ENCODE results near the gene CST2. TPM values are rescaled to one million over a fixed set of nuclear protein-coding genes. Genes with fewer than 3 reads are reported as not detected.

Gene CST2, protein sequence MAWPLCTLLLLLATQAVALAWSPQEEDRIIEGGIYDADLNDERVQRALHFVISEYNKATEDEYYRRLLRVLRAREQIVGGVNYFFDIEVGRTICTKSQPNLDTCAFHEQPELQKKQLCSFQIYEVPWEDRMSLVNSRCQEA
- not detected in 2 replicates for total RNA-seq

- Histone ChIP-seq H3K4me1 (ENCODE audit: insufficient read depth, low read length) (no peaks in the 10 kb centered on the region), H3K27me3 (ENCODE audit: insufficient read depth, low read length) (no peaks in the 10 kb centered on the region), H3K79me2 (ENCODE audit: insufficient read depth, low read length) (no peaks in the 10 kb centered on the region), H3K4me3 (ENCODE audit: insufficient read depth, low read length) (no peak within 1 kb of the TSS), H3K36me3 (ENCODE audit: insufficient read depth, low read length) (no peaks in the 10 kb centered on the region), H4K20me1 (ENCODE audit: insufficient read depth, low read length) (no peaks in the 10 kb centered on the region), H2AFZ (ENCODE audit: low read length) (no peak within 1 kb of the TSS), H3K27ac (ENCODE audit: low read depth, low read length) (no peak within 1 kb of the TSS), H3K4me2 (ENCODE audit: insufficient read depth, low read length) (no peak within 1 kb of the TSS), H3K9me3 (ENCODE audit: low read depth, low read length) (no peaks in the 10 kb centered on the region)
- TF ChIP-seq, protein P1, sequence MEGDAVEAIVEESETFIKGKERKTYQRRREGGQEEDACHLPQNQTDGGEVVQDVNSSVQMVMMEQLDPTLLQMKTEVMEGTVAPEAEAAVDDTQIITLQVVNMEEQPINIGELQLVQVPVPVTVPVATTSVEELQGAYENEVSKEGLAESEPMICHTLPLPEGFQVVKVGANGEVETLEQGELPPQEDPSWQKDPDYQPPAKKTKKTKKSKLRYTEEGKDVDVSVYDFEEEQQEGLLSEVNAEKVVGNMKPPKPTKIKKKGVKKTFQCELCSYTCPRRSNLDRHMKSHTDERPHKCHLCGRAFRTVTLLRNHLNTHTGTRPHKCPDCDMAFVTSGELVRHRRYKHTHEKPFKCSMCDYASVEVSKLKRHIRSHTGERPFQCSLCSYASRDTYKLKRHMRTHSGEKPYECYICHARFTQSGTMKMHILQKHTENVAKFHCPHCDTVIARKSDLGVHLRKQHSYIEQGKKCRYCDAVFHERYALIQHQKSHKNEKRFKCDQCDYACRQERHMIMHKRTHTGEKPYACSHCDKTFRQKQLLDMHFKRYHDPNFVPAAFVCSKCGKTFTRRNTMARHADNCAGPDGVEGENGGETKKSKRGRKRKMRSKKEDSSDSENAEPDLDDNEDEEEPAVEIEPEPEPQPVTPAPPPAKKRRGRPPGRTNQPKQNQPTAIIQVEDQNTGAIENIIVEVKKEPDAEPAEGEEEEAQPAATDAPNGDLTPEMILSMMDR (IDR thresholded peaks at IDR 0.05; ENCODE audit: extremely low read depth, low read depth, low read length): no peak
- peak; percentile 64 for DNase-seq (ENCODE audit: insufficient read length, low spot score, missing footprints)
These were observed at the start of gene CST2 for GRCh38 chr20:23826541-23827021. CST2 (minus strand) TSS chr20:23826729; CDS start chr20:23826660, 69 bp downstream.

DNA sequence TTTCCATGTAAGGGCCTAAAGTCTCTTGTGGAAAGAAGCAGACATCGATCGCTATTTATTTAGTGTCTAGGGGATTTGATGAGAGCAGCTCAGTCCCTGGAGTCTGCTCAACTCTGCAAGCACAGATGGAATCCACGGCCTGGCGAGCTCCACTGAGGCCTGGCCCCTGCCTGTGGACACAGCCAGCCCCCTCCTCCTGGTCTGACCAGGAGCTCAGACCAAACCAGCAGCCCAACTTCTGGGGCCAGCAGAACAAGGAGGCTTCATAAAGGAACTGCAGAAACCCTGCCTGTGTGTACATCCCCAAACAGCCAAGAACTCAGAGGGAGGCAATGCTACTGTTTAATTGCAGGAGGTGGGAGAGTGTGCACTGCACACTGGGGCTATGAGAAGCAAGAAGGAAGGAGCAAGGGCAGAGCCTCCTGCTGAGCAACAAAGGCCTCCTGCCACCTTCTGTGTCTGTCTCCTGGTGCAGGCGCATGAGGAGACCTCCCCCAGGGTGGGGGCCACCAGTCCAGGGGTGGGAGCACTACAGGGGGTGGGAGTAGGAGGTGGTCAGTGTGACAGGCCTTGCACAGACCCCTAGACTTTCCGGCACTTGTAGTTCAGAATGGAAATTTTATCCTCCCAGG is 49.2 kb upstream of the CST2 start:
- no peak overlapping the region for H3K27ac ChIP-seq (ENCODE audit: low read depth, low read length)
- TF ChIP-seq, protein P1 (IDR thresholded peaks at IDR 0.05; ENCODE audit: extremely low read depth, low read depth, low read length): no peak
- H3K4me2 ChIP-seq (ENCODE audit: insufficient read depth, low read length): no peak overlapping the region
- peaks cover 3% of the 10 kb centered on the region for H3K27me3 ChIP-seq (ENCODE audit: insufficient read depth, low read length)
- DNase-seq (ENCODE audit: insufficient read length, low spot score, missing footprints): no peak
- H3K36me3 ChIP-seq (ENCODE audit: insufficient read depth, low read length): no peaks in the 10 kb centered on the region
- no peak overlapping the region for H3K4me3 ChIP-seq (ENCODE audit: insufficient read depth, low read length)
- no peaks in the 10 kb centered on the region for H4K20me1 ChIP-seq (ENCODE audit: insufficient read depth, low read length)
- H3K79me2 ChIP-seq (ENCODE audit: insufficient read depth, low read length): no peaks in the 10 kb centered on the region
- no peak overlapping the region for H2AFZ ChIP-seq (ENCODE audit: low read length)
- H3K9me3 ChIP-seq (ENCODE audit: low read depth, low read length): no peaks in the 10 kb centered on the region
- no peaks in the 10 kb centered on the region for H3K4me1 ChIP-seq (ENCODE audit: insufficient read depth, low read length)

- Histone ChIP-seq H3K4me3 (ENCODE audit: insufficient read depth, low read length) (no peak overlapping the region), H3K9me3 (ENCODE audit: low read depth, low read length) (no peaks in the 10 kb centered on the region), H3K36me3 (ENCODE audit: insufficient read depth, low read length) (no peaks in the 10 kb centered on the region), H3K4me1 (ENCODE audit: insufficient read depth, low read length) (no peaks in the 10 kb centered on the region), H2AFZ (ENCODE audit: low read length) (no peak overlapping the region), H3K79me2 (ENCODE audit: insufficient read depth, low read length) (no peaks in the 10 kb centered on the region), H4K20me1 (ENCODE audit: insufficient read depth, low read length) (no peaks in the 10 kb centered on the region), H3K27ac (ENCODE audit: low read depth, low read length) (no peak overlapping the region), H3K27me3 (ENCODE audit: insufficient read depth, low read length) (no peaks in the 10 kb centered on the region), H3K4me2 (ENCODE audit: insufficient read depth, low read length) (no peak overlapping the region)
- TF ChIP-seq, protein P1 (IDR thresholded peaks at IDR 0.05; ENCODE audit: extremely low read depth, low read depth, low read length): no peak
- DNase-seq (ENCODE audit: insufficient read length, low spot score, missing footprints): no peak
These were observed 48.2 kb upstream of the CST2 start for GRCh38 chr20:23874747-23875146.

DNA sequence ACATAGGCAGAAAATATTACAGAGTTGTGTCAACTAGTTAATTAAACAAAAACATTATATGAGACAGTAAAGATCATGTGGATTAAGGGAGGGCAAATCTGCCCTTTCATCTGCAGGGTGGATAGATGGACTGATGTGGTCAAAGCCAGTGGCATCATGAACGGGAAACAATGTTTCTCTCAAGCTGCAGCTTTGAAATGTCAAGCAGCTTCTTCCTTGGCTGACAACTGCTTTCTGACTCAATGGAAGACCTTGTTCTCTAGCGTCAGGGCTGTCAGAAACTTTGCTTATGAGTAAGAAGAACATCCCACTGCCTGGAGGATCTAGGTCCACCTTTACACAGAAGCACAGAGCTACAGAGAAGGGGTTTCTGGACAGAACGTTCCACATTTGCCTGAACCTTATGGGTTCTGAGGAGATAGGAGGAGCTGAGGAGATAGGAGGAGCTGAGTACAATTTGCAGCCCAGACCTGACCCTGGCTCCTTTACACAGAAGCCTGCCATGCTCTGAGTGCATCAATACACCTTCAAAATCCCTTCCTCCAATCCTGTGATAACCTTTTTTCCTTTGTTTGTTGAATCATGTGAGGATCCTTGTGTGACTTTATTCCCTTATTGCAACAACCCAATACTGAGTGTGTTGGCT is 47.0 kb upstream of the CST2 start:
- Histone ChIP-seq H2AFZ (ENCODE audit: low read length) (no peak overlapping the region), H3K4me1 (ENCODE audit: insufficient read depth, low read length) (no peaks in the 10 kb centered on the region), H3K27ac (ENCODE audit: low read depth, low read length) (no peak overlapping the region), H3K9me3 (ENCODE audit: low read depth, low read length) (no peaks in the 10 kb centered on the region), H3K27me3 (ENCODE audit: insufficient read depth, low read length) (no peaks in the 10 kb centered on the region), H3K79me2 (ENCODE audit: insufficient read depth, low read length) (no peaks in the 10 kb centered on the region), H4K20me1 (ENCODE audit: insufficient read depth, low read length) (no peaks in the 10 kb centered on the region), H3K36me3 (ENCODE audit: insufficient read depth, low read length) (no peaks in the 10 kb centered on the region), H3K4me2 (ENCODE audit: insufficient read depth, low read length) (no peak overlapping the region), H3K4me3 (ENCODE audit: insufficient read depth, low read length) (no peak overlapping the region)
- TF ChIP-seq, protein P1 (IDR thresholded peaks at IDR 0.05; ENCODE audit: extremely low read depth, low read depth, low read length): no peak
- DNase-seq (ENCODE audit: insufficient read length, low spot score, missing footprints): no peak

Measured in osteoblast (primary cell).